Left colon (tissue), 2 donors: ENCODE data around the gene PPM1K. TPM values are rescaled to one million over a fixed set of nuclear protein-coding genes. Genes with fewer than 3 reads are reported as not detected.

Experiments used
- ATAC-seq: fragments of 200-7000 bp; cut with Tn5 transposase; one replicate; pipeline ENCODE4 v1.9.1; 2020; ENCODE audit warnings: mild to moderate bottlenecking, moderate library complexity
- DNase-seq, 2 donors: peaks; one replicate each; pipeline ENCODE4 v3.0.0-alpha.2; 2020
- intact Hi-C, 2 donors: fragments of 100-400 bp; cut with DNase I in 1 of 2; cut with micrococcal nuclease in 1 of 2; formaldehyde crosslinking; loops; one replicate each; pipeline versions ENCODE4 v1.11.2 to v1.14.0; 2022; cut with DNase I, micrococcal nuclease
- total RNA-seq, 2 donors: library from RNA; stranded (reverse); fragmentation: NEBNext Ultra II Directional; extraction: Animal tissue kit (Norgen Biotek cat#: 25700); gene quantifications; one replicate each; pipeline ENCODE4 v1.2.1, GENCODE V29; 2021
- donor health status: DM: no; HTN: no; CAD: no.
- donor health status: DM: yes; HTN: yes; CAD: no.

Gene PPM1K
- total RNA-seq, 2 donors from 2014 or later, result 4.7 to 9.9 TPM

DNA sequence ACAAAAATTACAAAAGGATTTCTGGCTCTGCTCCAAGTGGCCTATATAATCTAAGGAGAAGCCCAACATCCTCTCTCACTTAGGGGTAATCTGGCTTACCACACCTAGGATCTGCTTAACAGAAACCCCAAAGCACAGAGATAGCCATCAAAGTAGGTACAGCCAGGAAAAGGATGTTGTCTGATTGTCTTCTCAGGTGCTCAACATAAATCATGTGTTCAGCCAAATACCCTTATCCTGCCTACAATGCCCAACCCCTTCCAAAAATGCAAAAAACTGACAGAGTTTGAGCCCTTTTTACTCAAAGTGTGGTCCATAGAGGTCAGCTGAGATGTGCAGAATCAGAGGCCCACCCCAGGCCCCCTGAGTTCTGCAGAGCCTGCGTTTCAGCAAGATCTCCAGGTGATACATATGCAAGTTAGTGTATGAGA is 53.9 kb downstream of the PPM1K start:
- intact Hi-C loops, result no loop called here
- ATAC-seq, result no peak
- DNase-seq, result no peak

DNA sequence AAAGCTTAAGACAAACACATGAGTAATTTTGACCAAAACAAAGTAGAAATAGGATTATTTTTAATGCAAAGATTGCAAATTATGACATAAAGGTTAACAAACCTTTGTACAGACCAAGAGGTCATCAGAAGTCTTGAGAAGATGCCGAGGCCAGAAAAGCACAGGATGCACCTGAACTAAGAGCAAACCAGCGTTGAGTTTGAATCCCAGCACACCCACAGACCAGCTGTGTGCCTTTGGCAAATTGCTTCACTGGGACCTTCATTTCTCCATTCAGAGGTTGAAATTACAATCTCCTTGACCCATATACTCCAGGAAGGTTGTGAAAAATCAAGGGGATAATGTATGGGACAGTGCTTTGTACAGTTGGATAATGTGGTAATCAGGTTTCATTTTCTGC is 56.6 kb downstream of the PPM1K start:
- DNase-seq (no peak), ATAC-seq (no peak)
- intact Hi-C loops, result loop anchor here in 1 of 2 donors (10.0 kb wide), 1 partner anchor 287 kb away; no protein-coding TSS in a partner anchor

GRCh38 chr4:88226143-88226542 is 58.2 kb downstream of the PPM1K start:
- no peak for ATAC-seq
- no peak for DNase-seq
- intact Hi-C loops, result loop anchor here in 1 of 2 donors (10.0 kb wide), 1 partner anchor 289 kb away; no protein-coding TSS in a partner anchor

DNA sequence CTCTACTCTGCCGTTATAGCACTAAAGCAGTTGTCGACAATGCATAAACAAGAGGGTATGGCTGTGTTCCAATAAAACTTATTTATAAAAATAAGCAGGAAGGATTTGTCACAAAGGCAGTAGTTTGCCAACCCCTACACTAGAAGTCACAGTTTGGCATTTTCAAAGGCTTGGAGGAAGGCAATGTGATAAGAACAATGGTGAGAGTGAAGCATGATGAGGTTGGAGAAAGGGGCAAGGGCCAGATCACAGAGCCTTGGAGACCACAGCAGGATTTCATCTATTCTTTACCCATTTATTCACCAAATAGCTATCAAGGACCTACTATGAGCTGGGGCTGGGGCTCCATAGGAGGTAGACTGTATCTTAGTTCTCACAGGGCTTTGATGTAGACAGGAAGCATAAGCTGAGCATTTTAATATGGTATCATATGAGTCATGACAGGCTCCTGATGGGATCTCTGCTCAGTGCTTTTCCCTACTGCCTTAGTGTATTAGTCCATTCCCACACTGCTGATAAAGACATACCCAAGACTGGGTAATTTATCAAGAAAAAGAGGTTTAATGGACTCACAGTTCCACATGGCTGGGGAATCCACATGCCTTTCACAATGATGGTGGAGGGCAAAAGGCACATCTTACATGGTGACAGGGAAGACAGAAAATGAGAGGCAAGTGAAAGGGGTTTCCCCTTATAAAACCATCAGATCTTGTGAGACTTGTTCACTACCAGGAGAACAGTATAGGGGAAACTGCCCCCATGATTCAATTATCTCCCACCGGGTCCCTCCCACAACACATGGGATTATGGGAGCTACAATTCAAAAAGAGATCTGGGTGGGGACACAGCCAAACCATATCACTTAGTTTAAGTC is 58.9 kb downstream of the PPM1K start:
- ATAC-seq (no peak), DNase-seq (no peak)
- intact Hi-C loops, result loop anchor here in 1 of 2 donors (10.0 kb wide), 1 partner anchor 289 kb away; no protein-coding TSS in a partner anchor

- DNase-seq, result no peak
- no peak for ATAC-seq
- intact Hi-C loops, result loop anchor here in 1 of 2 donors (10.0 kb wide), 1 partner anchor 291 kb away; no protein-coding TSS in a partner anchor
Observed at GRCh38 chr4:88223516-88223915, 60.8 kb downstream of the PPM1K start.

DNA sequence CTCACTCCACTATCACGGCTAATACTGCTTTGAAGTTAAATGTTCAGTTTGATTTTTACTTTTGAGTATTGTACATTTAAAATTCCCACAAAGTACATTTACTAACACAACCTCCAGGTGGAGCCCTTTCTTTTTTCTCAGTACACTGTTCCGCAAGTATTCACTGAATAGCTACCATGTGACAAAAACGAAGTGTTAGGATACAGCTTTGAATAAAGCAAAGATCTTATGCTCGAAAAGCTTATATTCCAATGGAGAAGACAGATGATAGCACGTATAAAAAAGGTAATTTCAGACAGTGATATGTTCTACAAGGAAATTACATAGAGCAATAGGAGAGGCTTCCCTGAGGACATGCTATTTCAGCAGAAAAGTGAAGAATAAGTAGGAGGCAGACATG is 65.3 kb downstream of the PPM1K start:
- intact Hi-C loops, result loop anchor here (2.0 to 10.0 kb wide), 4 partner anchors 184 to 374 kb away; partner anchors contain the start of gene HERC5 (in 1 of the 2)
- DNase-seq (no peak), ATAC-seq (peak; percentile 71)

- intact Hi-C loops, result loop anchor here (5.0 to 10.0 kb wide), 3 partner anchors 182 to 372 kb away; partner anchors contain the start of gene HERC5 (in 1 of the 2)
- ATAC-seq (no peak), DNase-seq (no peak)
Observed at GRCh38 chr4:88217169-88217568, 67.2 kb downstream of the PPM1K start.

- DNase-seq (peak; percentile 10 to 33), ATAC-seq (peak; percentile 85)
- intact Hi-C loops, result loop anchor here (5.0 to 10.0 kb wide), 3 partner anchors 182 to 372 kb away; partner anchors contain the start of gene HERC5 (in 1 of the 2)
Observed at GRCh38 chr4:88216395-88216794, 68.0 kb downstream of the PPM1K start.

GRCh38 chr4:88215351-88215750 is 69.0 kb downstream of the PPM1K start:
- ATAC-seq (no peak), DNase-seq (no peak)
- intact Hi-C loops, result loop anchor here (5.0 to 10.0 kb wide), 3 partner anchors 181 to 371 kb away; partner anchors contain the start of gene HERC5 (in 1 of the 2)

DNA sequence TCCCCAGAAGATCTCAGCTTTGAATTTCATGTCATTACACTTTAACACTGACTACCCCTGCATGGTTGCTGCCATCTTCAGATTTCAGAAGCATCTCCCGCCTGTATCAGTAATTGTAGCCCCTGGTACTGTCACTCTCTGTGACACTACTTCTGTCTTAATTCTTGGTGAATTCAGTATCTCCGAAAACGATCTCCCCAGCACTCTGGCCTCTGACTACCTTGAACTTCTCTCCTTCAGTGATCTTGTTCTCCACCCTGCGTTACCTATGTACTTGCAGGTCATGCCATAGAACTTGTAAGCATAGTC is 72.2 kb downstream of the PPM1K start:
- DNase-seq (no peak), ATAC-seq (no peak)

DNA sequence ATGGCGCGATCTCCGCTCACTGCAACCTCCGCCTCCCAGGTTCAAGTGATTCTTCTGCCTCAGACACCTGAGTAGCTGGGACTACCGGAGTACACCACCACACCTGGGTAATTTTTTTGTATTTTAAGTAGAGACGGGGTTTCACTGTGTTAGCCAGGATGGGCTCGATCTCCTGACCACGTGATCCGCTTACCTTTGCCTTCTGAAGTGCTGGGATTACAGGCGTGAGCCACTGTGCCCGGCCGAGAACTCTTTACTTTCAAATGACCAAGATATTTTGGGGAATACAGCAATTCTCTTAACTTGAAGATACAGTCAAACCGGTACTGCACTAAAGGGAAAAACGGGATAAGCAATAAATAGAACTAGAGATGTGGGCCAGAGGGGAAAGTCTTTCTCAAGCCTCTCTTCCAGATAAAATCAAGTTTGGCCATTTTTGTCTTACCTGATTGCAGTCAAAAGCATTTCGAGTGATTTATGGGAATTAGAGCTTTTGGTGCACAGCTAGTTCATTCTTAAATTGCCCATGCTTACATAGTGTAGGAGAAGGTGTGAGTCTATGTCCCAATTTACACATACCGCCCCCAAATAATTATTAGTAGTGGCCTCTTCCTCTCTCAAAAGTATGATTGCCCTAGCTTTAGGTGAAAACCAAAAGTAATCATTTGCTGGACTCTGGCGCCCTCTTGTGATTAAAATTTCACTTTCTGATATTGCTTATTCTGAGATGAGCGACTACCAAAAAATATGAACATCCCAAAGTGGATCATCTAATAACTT is 72.7 kb downstream of the PPM1K start:
- DNase-seq, result peak in 1 of 2 donors; percentile 23
- intact Hi-C loops, result loop anchor here (5.0 to 10.0 kb wide), 3 partner anchors 177 to 367 kb away; no protein-coding TSS in a partner anchor
- ATAC-seq, result peak; percentile 62

More for the DNA sequence above, 72.2 kb downstream of the PPM1K start:
- intact Hi-C loops, result loop anchor here (5.0 to 10.0 kb wide), 3 partner anchors 177 to 367 kb away; no protein-coding TSS in a partner anchor

- DNase-seq (no peak), ATAC-seq (no peak)
- intact Hi-C loops, result no loop called here
Observed at GRCh38 chr4:88208156-88208555, 76.2 kb downstream of the PPM1K start.

Other genes with a start within 250 kb of the PPM1K start
- 10 to 100 TPM; 32.5 to 36.2 TPM for gene ABCG2, start 125.9 kb downstream of the PPM1K start, total RNA-seq
- 1 to 10 TPM; 7.5 to 8.9 TPM for gene HERC6, start 94.3 kb upstream of the PPM1K start, total RNA-seq
- gene HERC5, start 172.6 kb upstream of the PPM1K start, total RNA-seq, result 1 to 10 TPM in 1 of 2 donors, under 1 TPM in 1; 0.98 to 1.7 TPM
- gene PYURF, start 239.2 kb upstream of the PPM1K start, total RNA-seq, result 10 to 100 TPM; 53.2 to 54.6 TPM